ENCODE results near the gene LMTK3. TPM values are rescaled to one million over a fixed set of nuclear protein-coding genes. Genes with fewer than 3 reads are reported as not detected.
A peak's percentile ranks its signal among the peaks of the same experiment; 100 is the strongest.
"Not testable (repeated sequence)": the region's sequence is repeated elsewhere in the genome, so short reads cannot be mapped to it uniquely, and the experiment has no call there.

LMTK3 gene
- total RNA-seq, 1 donor from 2014 or later, result 0.70 TPM

- no peak for DNase-seq
Observed at GRCh38 chr19:48544856-48545750, 33.5 kb upstream of the LMTK3 start.

GRCh38 chr19:48543121-48543710, 31.6 kb upstream of the LMTK3 start:
- DNase-seq (no peak), ATAC-seq (ENCODE audit: poor library complexity) (no peak)
- intact Hi-C loops (cut with DNase I), result no loop called here

More at GRCh38 chr19:48544856-48545750, 33.5 kb upstream of the LMTK3 start:
- no peak for ATAC-seq (ENCODE audit: poor library complexity)
- intact Hi-C loops (cut with DNase I), result no loop called here

GRCh38 chr19:48541813-48542212, 30.2 kb upstream of the LMTK3 start:
- ATAC-seq (ENCODE audit: poor library complexity) (no peak), DNase-seq (no peak)
- intact Hi-C loops (cut with DNase I), result no loop called here

GRCh38 chr19:48540110-48540509, 28.5 kb upstream of the LMTK3 start:
- intact Hi-C loops (cut with DNase I), result no loop called here
- ATAC-seq (ENCODE audit: poor library complexity) (no peak), DNase-seq (no peak)

- ATAC-seq (ENCODE audit: poor library complexity), result no peak
- intact Hi-C loops (cut with DNase I), result no loop called here
- no peak for DNase-seq
Observed at GRCh38 chr19:48539503-48540096, 28.0 kb upstream of the LMTK3 start.

GRCh38 chr19:48538057-48538456, 26.4 kb upstream of the LMTK3 start:
- DNase-seq; ATAC-seq (ENCODE audit: poor library complexity); intact Hi-C loops (cut with DNase I): not testable (repeated sequence)

- intact Hi-C loops (cut with DNase I), result no loop called here
- ATAC-seq (ENCODE audit: poor library complexity) (no peak), DNase-seq (no peak)
Observed at GRCh38 chr19:48537541-48537940, 25.9 kb upstream of the LMTK3 start.

GRCh38 chr19:48533770-48534169, 22.1 kb upstream of the LMTK3 start:
- no peak for ATAC-seq (ENCODE audit: poor library complexity)
- DNase-seq, result peak; percentile 5
- intact Hi-C loops (cut with DNase I), result no loop called here

GRCh38 chr19:48530770-48531169, 19.1 kb upstream of the LMTK3 start:
- no peak for ATAC-seq (ENCODE audit: poor library complexity)
- intact Hi-C loops (cut with DNase I), result no loop called here
- no peak for DNase-seq

- DNase-seq (no peak), ATAC-seq (ENCODE audit: poor library complexity) (no peak)
- intact Hi-C loops (cut with DNase I), result no loop called here
Observed at GRCh38 chr19:48530066-48530720, 18.6 kb upstream of the LMTK3 start.

GRCh38 chr19:48529156-48529555, 17.5 kb upstream of the LMTK3 start:
- no peak for ATAC-seq (ENCODE audit: poor library complexity)
- intact Hi-C loops (cut with DNase I), result no loop called here
- no peak for DNase-seq

- ATAC-seq (ENCODE audit: poor library complexity) (no peak), DNase-seq (no peak)
- intact Hi-C loops (cut with DNase I), result no loop called here
Observed at GRCh38 chr19:48524732-48525131, 13.1 kb upstream of the LMTK3 start.

GRCh38 chr19:48524221-48524620, 12.6 kb upstream of the LMTK3 start:
- DNase-seq (no peak), ATAC-seq (ENCODE audit: poor library complexity) (no peak)
- intact Hi-C loops (cut with DNase I), result no loop called here

- ATAC-seq (ENCODE audit: poor library complexity), result no peak
- intact Hi-C loops (cut with DNase I), result no loop called here
- no peak for DNase-seq
Observed at GRCh38 chr19:48520134-48520533, 8.5 kb upstream of the LMTK3 start.

GRCh38 chr19:48519426-48519825, 7.8 kb upstream of the LMTK3 start:
- ATAC-seq (ENCODE audit: poor library complexity); DNase-seq; intact Hi-C loops (cut with DNase I): not testable (repeated sequence)

GRCh38 chr19:48518207-48518606, 6.6 kb upstream of the LMTK3 start:
- intact Hi-C loops (cut with DNase I), result no loop called here
- ATAC-seq (ENCODE audit: poor library complexity), result no peak
- no peak for DNase-seq

- intact Hi-C loops (cut with DNase I), result no loop called here
- ATAC-seq (ENCODE audit: poor library complexity), result no peak
- DNase-seq, result no peak
Observed at GRCh38 chr19:48516536-48516935, 4.9 kb upstream of the LMTK3 start.

GRCh38 chr19:48514123-48514458, 2.5 kb upstream of the LMTK3 start:
- intact Hi-C loops (cut with DNase I), result no loop called here
- ATAC-seq (ENCODE audit: poor library complexity) (no peak), DNase-seq (no peak)

GRCh38 chr19:48513289-48514122, 1.9 kb upstream of the LMTK3 start:
- ATAC-seq (ENCODE audit: poor library complexity), result peak; percentile 84
- intact Hi-C loops (cut with DNase I), result no loop called here
- peak; percentile 68 for DNase-seq
